ENCODE measurements around the gene ADAM22. TPM values are rescaled to one million over a fixed set of nuclear protein-coding genes. Genes with fewer than 3 reads are reported as not detected.

The ADAM22 gene
- total RNA-seq, 1 donor from 2014 or later = 5.5 TPM

DNA sequence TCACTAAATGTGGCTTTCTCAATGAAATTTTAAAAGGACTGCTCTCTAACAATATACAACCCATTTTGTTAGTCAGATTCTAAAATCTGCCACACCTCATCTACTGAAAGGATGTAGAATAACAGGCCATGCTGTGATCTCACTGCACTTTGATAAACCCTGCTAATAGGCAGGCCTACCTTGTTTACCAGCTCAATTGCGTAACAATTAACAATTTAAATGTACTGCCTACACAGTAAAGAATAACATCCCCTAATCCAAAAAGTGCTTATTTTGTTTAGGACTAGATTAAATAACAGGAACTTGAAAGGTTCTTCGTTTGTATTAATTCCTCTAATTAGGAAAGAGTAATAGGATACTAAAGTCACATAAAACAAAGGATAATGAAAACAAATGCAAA, 281.2 kb downstream of the ADAM22 start:
- DNase-seq (ENCODE audit: low spot score) = no peak

DNA sequence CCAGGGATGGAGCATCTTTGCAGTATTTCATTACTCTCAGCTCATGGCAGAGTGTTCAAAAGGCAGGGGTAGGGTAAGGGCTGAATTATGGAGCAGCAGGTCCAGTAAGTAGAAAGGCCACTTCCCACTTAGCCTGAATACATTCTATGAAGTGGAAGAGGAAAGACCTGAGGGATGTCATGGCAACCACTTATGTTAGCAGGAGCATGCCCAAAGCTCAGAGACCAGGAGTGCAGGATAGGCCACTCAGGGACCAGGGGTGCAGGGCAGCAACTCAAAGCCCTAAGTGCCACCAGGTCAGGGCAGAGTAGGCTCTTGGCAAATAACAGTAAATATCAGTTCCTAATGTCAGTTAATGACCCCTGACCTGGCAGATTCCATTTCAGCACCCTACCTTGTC, 282.2 kb downstream of the ADAM22 start:
- DNase-seq (ENCODE audit: low spot score) = no peak

DNA sequence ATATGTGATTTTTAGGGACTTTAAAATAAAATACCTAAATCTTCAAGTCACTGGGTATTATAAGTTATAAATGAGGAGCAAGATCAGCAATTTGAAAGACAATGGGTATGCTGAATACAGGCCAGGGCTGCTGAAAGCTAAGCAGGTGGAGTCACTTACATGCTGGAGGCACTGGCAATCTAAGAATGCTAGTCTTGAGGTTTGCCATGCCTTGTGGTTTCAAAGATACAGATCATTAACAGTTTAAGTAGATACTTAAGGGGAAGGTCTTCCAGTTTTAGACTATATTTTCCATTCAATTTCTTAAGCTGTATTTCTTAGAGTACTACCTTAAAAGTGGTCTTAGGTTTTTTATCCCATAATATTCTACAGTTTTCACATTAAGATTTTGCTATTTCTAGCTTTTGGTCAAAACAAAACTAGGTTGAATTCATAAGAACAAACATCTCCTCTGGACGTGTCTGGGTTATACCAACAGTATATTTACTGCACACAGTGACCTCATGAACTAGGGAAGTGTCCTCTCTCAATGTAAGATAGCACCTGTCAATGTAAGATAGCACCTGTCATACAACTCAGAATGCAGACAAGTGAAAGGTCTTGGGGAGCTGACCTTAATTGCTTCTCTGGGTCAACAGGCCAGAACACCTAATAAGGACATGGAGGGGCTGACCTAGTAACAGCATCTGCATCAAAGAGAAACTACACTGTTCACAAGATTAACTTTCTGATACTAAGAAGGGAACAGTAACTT, 283.8 kb downstream of the ADAM22 start:
- DNase-seq (ENCODE audit: low spot score) = peak; percentile 6

GRCh38 chr7:88218429-88218745, 284.3 kb downstream of the ADAM22 start:
- DNase-seq (ENCODE audit: low spot score) = no peak

DNA sequence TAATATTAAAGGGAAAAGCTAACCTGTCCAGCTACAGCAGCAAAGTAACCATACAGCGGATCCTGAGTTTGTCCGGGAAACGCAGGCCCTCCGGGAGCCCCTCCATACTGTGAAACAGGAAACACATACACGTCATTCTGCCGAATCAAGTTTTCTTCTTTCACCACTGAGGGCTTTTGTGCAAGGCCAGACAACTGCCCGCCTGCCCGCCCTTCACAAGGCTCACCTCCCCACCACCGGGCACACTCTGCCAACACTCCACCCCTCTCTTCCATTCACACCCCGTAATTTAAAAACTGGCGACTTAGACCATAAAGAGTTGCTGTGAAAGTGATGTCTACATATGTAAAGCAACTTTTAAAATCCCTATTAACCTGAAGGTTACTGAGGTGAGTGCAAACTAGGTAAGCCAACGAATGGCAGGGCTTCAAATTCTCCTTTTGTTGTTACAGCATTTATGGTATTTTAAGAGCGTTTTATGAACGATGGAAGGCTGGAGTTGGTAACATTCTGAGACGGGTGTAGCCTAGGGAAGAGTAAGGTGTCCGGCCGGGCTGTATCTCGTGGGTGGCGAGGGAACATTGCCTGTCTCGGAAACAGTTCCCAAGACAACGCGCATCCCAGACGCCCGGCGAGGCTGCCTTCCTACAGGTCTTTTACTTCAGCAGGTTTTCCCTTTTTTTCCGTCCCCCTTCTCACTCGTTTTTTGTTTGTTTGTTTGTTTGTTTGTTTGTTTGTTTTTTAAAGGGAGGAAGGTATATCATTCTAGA, 285.0 kb downstream of the ADAM22 start:
- peak; percentile 60 for DNase-seq (ENCODE audit: low spot score)

GRCh38 chr7:88219781-88220747, 286.0 kb downstream of the ADAM22 start, which contains the start of gene SRI:
Gene SRI (minus strand): TSS chr7:88220038. CDS start chr7:88220026, 12 bp downstream.
- peak; percentile 87 for DNase-seq (ENCODE audit: low spot score)

DNA sequence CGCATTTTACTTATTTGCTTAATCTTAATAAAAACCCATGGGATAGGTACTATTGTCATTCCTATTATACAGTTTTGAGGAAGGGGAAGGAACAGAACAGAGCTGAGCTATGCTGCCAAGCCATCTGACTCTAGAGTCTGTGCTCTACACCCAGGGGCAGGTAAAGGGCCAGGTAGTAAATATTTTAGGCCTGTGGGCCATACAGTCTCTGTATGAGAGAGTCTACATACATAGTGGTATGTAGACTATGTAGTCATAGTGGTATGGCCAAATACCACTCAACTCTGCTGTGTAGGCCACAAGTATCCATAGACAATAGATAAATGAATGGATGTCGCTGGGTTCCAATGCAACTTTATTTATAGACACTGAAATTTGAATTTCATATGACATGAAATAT, 289.2 kb downstream of the ADAM22 start:
- no peak for DNase-seq (ENCODE audit: low spot score)

GRCh38 chr7:88224601-88225275, 290.7 kb downstream of the ADAM22 start:
- no peak for DNase-seq (ENCODE audit: low spot score)

- DNase-seq (ENCODE audit: low spot score) = no peak
Observed at GRCh38 chr7:88226201-88226600, 292.1 kb downstream of the ADAM22 start.

DNA sequence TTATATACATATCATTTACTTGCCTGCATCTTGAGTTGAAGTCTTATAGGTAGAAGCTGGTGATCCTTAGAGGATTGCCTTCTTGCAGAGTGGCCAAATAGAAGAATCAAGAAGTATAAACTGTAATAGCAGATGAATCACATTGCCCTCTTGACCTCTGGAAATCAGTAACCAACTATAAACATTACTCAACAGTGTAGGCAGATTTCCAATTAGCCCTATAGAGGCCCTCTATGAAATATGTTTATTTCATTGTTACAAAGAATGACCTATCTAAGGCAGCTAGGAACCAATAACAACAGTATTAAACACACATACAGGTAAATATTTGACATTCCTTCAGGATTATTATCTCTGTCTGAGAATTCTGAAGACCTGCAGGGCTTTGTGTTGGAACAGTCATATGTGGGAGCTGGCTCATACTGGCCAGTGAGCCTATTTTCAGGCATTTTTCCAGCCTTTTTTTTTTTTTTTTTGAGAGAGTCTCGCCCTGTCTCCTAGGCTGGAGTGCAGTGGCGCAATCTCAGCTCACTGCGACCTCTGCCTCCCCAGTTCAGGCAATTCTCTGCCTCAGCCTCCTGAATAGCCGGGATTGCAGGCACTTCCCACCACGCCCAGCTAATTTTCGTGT, 292.9 kb downstream of the ADAM22 start:
- peak; percentile 8 for DNase-seq (ENCODE audit: low spot score)

DNA sequence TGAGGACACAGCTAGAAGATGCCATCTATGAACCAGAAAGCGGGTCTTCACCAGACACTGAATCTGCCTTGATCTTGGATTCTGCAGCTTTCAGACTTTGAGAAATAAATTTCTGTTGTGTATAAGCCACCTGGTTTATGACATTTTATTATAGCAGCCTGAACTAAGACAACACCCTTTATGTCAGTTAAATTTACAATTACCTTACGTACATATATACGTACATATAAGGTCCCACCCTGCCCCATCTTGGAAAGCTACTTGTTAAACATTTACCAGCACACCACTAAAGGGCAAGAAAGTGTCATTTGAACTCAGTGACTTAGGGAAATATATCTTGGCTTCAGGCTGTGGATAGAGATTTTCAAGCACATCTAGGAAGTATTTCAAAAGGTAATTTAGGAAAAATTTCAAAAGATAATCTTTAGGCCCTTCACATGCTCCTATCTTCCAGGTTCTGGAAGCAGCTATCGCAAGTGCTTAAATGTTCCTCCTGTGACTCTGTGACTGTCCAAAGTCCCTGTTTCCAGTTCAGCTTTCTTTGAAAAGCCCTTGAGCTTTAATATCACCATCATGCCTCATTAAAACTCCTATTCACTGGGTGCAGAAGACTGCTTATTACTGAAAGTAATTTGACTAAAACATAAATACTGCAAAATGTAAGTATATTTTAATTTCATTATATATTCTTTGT, 295.4 kb downstream of the ADAM22 start:
- no peak for DNase-seq (ENCODE audit: low spot score)

- DNase-seq (ENCODE audit: low spot score) = no peak
Observed at GRCh38 chr7:88230646-88231045, 296.6 kb downstream of the ADAM22 start.

DNA sequence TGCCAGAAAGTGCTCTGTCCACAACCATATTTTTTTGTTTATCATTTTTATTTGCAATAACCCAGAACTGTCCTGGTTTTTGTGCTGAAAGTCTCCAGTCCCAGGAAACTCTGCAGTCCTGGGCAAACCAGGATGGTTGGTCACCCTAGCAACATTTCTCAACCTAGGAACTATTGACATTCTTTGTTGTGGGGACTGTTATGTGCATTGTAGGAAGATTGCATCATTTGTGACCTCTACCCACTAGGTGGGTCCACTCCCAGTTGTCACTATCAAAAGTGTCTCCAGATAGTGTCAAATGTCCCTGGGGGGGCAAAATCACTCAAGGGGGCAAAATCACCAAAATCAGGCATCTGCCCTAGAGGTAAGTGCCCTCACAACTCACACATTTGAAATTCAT, 299.8 kb downstream of the ADAM22 start:
- no peak for DNase-seq (ENCODE audit: low spot score)

GRCh38 chr7:88239852-88240251, 305.8 kb downstream of the ADAM22 start:
- no peak for DNase-seq (ENCODE audit: low spot score)

DNA sequence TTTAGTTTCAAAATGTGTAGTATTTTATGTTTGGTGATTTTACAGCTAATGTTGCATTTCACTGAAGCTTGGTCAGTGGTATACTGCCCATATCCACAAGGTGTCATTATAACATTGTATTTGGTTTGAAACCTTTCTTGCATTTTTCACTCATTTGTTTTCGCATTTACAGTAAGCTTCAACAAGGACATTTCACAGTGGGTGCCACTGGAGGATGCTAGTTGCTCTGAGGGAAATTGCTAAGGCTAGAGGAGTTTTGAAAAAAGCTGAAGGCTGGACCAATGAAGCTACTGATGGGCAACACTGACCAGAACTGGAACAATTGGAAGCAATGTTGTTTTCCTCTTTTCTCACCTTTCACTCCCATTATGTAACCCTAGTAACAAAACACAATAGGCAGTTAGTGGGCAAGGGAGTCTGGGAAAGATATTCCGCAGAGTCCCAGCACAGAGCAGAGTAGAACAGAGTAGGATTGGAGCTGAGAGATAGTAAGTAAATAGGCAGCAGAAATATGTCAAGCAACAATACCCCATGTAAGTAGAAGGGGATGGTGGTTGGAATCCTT, 309.4 kb downstream of the ADAM22 start:
- peak; percentile 74 for DNase-seq (ENCODE audit: low spot score)

GRCh38 chr7:88244258-88244657, 310.2 kb downstream of the ADAM22 start:
- DNase-seq (ENCODE audit: low spot score) = no peak
